ENCODE data around the gene MAGI3.
A peak's percentile ranks its signal among the peaks of the same experiment; 100 is the strongest.
"Not testable (repeated sequence)": the region's sequence is repeated elsewhere in the genome, so short reads cannot be mapped to it uniquely, and the experiment has no call there.

Gene MAGI3

GRCh38 chr1:113508364-113509164, 118.2 kb downstream of the MAGI3 start:
- no peak for TF ChIP-seq CTCF (IDR thresholded peaks at IDR 0.05)
- Mint-ChIP-seq H3K4me1 (no peaks in the 10 kb centered on the region), H3K4me3 (no peak overlapping the region), H3K27me3 (ENCODE audit: low read depth, poor library complexity) (peaks cover 6% of the 10 kb centered on the region), H3K27ac (no peak overlapping the region), H3K36me3 (ENCODE audit: low read depth) (peaks cover 6% of the 10 kb centered on the region), H3K9me3 (peaks cover 28% of the 10 kb centered on the region)
- DNase-seq, result no peak

GRCh38 chr1:113509766-113510165, 119.5 kb downstream of the MAGI3 start:
- not testable (repeated sequence) for H3K27me3 Mint-ChIP-seq (ENCODE audit: low read depth, poor library complexity); H3K4me3 Mint-ChIP-seq; H3K4me1 Mint-ChIP-seq; H3K36me3 Mint-ChIP-seq (ENCODE audit: low read depth); DNase-seq; H3K27ac Mint-ChIP-seq
- peaks cover 28% of the 10 kb centered on the region for H3K9me3 Mint-ChIP-seq

GRCh38 chr1:113511269-113511668, 121.0 kb downstream of the MAGI3 start:
- no peak overlapping the region for H3K4me3 Mint-ChIP-seq
- DNase-seq, result no peak
- no peak for TF ChIP-seq CTCF (IDR thresholded peaks at IDR 0.05)
- H3K4me1 Mint-ChIP-seq, result no peaks in the 10 kb centered on the region
- H3K36me3 Mint-ChIP-seq (ENCODE audit: low read depth), result peaks cover 6% of the 10 kb centered on the region
- peaks cover 28% of the 10 kb centered on the region for H3K9me3 Mint-ChIP-seq
- H3K27me3 Mint-ChIP-seq (ENCODE audit: low read depth, poor library complexity), result peaks cover 6% of the 10 kb centered on the region
- no peak overlapping the region for H3K27ac Mint-ChIP-seq

GRCh38 chr1:113515498-113515897, 125.2 kb downstream of the MAGI3 start:
- Mint-ChIP-seq H3K9me3 (peaks cover 23% of the 10 kb centered on the region), H3K27me3 (ENCODE audit: low read depth, poor library complexity) (peaks cover 3% of the 10 kb centered on the region), H3K36me3 (ENCODE audit: low read depth) (peaks cover 6% of the 10 kb centered on the region), H3K27ac (no peak overlapping the region), H3K4me3 (no peak overlapping the region), H3K4me1 (no peaks in the 10 kb centered on the region)
- DNase-seq, result no peak
- no peak for TF ChIP-seq CTCF (IDR thresholded peaks at IDR 0.05)

- Mint-ChIP-seq H3K4me1 (no peaks in the 10 kb centered on the region), H3K9me3 (peaks cover 16% of the 10 kb centered on the region), H3K27ac (no peak overlapping the region), H3K4me3 (no peak overlapping the region), H3K27me3 (ENCODE audit: low read depth, poor library complexity) (peaks cover 3% of the 10 kb centered on the region), H3K36me3 (ENCODE audit: low read depth) (peaks cover 6% of the 10 kb centered on the region)
- TF ChIP-seq CTCF (IDR thresholded peaks at IDR 0.05), result no peak
- DNase-seq, result no peak
These were observed 127.0 kb downstream of the MAGI3 start for GRCh38 chr1:113517346-113517745.

GRCh38 chr1:113517983-113518382, 127.7 kb downstream of the MAGI3 start:
- TF ChIP-seq CTCF (IDR thresholded peaks at IDR 0.05), result no peak

More at GRCh38 chr1:113517983-113518382, 127.7 kb downstream of the MAGI3 start:
- no peak for DNase-seq
- Mint-ChIP-seq H3K36me3 (ENCODE audit: low read depth) (peaks cover 12% of the 10 kb centered on the region), H3K4me3 (no peak overlapping the region), H3K27ac (peak overlapping the region; percentile 8), H3K27me3 (ENCODE audit: low read depth, poor library complexity) (peaks cover 4% of the 10 kb centered on the region), H3K4me1 (no peaks in the 10 kb centered on the region), H3K9me3 (peaks cover 17% of the 10 kb centered on the region)

All from nephron progenitor cell (in vitro differentiated cells).